ENCODE results near the gene POLR2E.
A peak's percentile ranks its signal among the peaks of the same experiment; 100 is the strongest.

The POLR2E gene

GRCh38 chr19:1080360-1081161 lies 14.6 kb downstream of the POLR2E start:
- no peak for DNase-seq (ENCODE audit: low spot score)

DNA sequence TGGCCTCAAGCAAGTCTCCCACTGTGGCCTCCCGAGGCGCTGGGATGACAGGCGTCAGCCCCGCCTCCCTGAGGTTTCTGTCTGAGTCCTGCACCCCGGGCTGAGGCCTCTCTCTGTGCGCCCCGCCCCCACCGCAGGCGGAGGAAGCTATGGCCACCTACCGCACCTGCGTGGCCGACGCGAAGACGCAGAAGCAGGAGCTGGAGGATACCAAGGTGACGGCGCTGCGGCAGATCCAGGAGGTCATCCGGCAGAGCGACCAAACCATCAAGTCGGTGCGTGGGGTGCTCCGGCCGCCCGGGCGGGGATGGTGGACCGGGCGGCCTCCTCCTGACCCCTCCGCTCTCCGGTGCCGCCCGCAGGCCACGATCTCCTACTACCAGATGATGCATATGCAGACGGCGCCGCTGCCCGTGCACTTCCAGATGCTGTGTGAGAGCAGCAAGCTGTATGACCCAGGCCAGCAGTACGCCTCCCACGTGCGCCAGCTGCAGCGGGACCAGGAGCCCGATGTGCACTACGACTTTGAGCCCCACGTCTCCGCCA lies 15.5 kb downstream of the POLR2E start:
- no peak for DNase-seq (ENCODE audit: low spot score)

- DNase-seq (ENCODE audit: low spot score) = no peak
These were observed 18.2 kb downstream of the POLR2E start for GRCh38 chr19:1076951-1077350.

GRCh38 chr19:1076046-1076386 lies 19.2 kb downstream of the POLR2E start:
- DNase-seq (ENCODE audit: low spot score) = no peak

- DNase-seq (ENCODE audit: low spot score) = peak; percentile 94
These were observed 20.5 kb downstream of the POLR2E start for GRCh38 chr19:1074544-1075283.

- no peak for DNase-seq (ENCODE audit: low spot score)
These were observed 21.1 kb downstream of the POLR2E start for GRCh38 chr19:1073956-1074517.

GRCh38 chr19:1073063-1073955 lies 21.9 kb downstream of the POLR2E start:
- DNase-seq (ENCODE audit: low spot score) = no peak

DNA sequence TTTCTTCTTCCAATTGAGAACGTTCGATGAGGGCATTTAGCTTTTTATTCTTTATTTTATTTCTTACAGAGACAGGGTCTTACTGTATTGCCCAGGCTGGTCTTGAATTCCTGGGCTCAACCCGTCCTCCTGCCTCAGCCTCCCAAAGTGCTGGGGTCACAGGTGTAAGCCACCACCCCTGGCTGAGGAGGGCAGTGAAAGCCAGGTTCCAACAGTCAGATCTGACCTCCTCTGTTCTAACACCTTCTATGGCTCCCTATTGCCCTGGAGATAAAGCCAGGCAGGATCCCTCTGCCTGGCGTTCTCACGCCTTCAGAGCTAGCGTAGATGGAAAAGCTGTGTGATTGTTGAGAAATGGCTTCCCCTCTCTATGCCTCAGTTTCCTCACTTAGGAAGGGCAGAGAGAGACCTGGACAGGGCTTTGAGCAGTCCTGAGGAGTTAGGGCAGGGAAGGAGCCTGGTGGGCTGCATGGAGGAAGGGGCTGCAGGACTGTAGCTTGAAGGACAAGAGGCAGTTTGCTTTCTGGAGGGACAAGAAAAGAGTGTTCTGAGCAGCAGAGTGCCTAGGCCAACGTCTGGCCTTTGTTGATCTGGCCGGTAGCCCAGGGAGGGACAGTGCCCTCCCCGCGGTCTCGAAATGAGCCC lies 22.7 kb downstream of the POLR2E start:
- DNase-seq (ENCODE audit: low spot score) = no peak

GRCh38 chr19:1070931-1071791 lies 24.0 kb downstream of the POLR2E start:
- no peak for DNase-seq (ENCODE audit: low spot score)

GRCh38 chr19:1070576-1070930 lies 24.6 kb downstream of the POLR2E start:
- no peak for DNase-seq (ENCODE audit: low spot score)

GRCh38 chr19:1069009-1069779 lies 26.0 kb downstream of the POLR2E start:
- DNase-seq (ENCODE audit: low spot score) = no peak

DNA sequence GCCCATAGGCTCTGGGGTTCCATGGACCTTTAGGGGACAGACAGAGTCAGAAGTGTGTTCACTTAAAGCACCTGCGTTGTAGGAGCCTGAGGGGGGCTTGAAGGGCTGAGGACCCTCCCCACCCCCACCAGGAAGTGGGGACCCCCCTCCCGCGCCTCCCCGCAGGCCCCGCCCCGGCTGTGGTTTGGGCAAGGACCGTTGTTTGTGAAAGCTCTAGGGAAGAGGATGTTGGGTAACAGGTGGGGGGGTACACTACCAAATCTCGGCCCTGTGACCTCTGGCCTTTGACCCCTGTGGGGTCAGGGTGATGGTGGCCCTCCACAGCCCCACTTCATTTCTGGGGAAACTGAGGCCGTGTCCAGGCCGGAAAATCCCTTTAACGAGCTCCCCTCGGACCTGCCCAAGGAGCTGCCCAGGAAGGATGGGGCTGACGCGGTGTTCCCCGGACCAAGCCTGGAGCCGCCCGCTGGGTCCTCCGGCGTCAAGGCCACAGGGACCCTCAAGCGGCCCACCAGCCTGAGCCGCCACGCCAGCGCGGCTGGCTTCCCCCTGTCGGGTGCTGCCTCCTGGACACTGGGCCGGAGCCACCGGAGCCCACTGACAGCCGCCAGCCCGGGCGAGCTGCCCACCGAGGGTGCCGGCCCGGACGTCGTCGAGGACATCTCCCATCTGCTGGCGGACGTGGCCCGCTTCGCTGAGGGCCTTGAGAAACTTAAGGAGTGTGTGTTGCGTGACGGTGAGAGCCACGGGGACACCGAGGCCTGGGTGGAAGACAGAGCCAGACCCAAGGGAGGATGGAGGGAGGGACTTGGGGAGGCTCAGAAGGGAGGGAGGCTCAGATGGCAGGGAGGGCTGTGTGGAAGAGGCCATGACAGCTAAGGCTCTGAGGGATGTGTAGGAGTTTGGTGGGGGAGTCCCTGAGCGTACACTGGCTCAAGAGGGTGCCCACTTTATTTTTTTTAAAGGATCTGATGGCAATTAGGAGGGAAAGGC lies 26.9 kb downstream of the POLR2E start:
- no peak for DNase-seq (ENCODE audit: low spot score)

GRCh38 chr19:1067341-1067957 lies 27.7 kb downstream of the POLR2E start:
- DNase-seq (ENCODE audit: low spot score) = no peak

DNA sequence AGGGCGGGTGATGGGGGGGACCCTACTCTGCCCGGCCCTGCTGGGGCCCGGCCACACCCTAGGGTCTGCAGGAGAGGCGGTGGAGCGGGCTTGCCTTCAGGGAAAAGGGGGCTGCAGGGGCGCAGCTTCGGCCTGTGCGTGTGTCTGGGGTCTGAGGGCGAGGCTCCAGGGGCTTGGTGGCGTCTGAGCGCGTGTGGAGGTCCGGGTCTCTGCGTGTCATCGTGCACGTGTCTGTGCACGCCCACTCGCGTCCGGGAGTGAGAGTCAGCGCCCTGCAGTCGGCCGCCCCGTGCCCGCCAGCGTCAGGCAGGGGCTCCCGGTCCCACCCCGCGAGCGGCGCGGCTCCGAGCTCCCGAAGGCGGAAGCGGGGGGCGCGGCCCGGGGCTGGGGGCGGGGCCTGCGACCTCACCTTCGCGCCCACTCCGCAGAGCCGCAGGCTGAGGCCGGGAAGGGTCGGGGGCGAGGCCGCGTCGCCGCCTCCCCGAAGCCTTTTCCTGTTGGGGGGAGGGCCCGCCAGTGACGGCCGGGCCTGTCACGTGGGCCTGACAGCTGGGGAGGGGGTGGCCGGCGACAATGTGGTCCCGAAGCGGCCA lies 28.3 kb downstream of the POLR2E start, which contains the start of gene ARHGAP45:
Gene ARHGAP45, plus strand, starts transcription at position 420 of the 593 bp plus-strand sequence. CDS start 239 bp downstream, outside the sequence.
- no peak for DNase-seq (ENCODE audit: low spot score)

- no peak for DNase-seq (ENCODE audit: low spot score)
These were observed 28.9 kb downstream of the POLR2E start for GRCh38 chr19:1066251-1066747.

DNA sequence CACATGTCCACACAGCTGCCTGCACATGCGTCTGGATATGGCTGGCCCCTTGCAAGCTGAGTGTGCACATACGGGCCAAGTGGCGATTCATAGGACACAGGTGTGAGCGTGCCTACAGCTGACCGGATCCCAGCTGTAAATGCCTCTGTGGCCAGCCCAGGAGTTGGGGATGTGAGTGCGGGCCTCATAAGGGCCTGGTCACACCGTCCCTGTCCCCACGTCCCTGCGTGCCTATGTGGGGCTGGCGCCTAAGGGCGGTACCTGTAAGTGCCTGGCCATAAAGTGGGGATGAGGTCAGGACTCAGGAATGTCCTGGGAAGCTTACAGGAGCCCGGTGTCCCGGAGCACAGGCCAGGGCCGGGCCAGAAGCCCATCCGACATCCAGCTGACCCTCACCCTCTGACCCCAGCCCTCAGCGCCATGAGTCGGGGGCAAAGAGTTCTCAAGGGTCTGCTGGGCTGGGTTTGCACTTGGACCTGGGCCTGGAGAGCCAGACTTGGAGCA lies 29.5 kb downstream of the POLR2E start:
- DNase-seq (ENCODE audit: low spot score) = peak; percentile 80

Measured in LoVo (cell line).